ENCODE measurements around the gene ADCY1.

The ADCY1 gene

GRCh38 chr7:45644237-45644636 lies 70.1 kb downstream of the ADCY1 start:
- DNase-seq (ENCODE audit: extremely low read depth, low read depth), result no peak
- TF ChIP-seq, protein P1, sequence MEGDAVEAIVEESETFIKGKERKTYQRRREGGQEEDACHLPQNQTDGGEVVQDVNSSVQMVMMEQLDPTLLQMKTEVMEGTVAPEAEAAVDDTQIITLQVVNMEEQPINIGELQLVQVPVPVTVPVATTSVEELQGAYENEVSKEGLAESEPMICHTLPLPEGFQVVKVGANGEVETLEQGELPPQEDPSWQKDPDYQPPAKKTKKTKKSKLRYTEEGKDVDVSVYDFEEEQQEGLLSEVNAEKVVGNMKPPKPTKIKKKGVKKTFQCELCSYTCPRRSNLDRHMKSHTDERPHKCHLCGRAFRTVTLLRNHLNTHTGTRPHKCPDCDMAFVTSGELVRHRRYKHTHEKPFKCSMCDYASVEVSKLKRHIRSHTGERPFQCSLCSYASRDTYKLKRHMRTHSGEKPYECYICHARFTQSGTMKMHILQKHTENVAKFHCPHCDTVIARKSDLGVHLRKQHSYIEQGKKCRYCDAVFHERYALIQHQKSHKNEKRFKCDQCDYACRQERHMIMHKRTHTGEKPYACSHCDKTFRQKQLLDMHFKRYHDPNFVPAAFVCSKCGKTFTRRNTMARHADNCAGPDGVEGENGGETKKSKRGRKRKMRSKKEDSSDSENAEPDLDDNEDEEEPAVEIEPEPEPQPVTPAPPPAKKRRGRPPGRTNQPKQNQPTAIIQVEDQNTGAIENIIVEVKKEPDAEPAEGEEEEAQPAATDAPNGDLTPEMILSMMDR (IDR thresholded peaks at IDR 0.05; ENCODE audit: low read depth, low read length), result no peak

- TF ChIP-seq, protein P1 (IDR thresholded peaks at IDR 0.05; ENCODE audit: low read depth, low read length), result no peak
Measured at GRCh38 chr7:45645141-45645969, 71.2 kb downstream of the ADCY1 start.

DNA sequence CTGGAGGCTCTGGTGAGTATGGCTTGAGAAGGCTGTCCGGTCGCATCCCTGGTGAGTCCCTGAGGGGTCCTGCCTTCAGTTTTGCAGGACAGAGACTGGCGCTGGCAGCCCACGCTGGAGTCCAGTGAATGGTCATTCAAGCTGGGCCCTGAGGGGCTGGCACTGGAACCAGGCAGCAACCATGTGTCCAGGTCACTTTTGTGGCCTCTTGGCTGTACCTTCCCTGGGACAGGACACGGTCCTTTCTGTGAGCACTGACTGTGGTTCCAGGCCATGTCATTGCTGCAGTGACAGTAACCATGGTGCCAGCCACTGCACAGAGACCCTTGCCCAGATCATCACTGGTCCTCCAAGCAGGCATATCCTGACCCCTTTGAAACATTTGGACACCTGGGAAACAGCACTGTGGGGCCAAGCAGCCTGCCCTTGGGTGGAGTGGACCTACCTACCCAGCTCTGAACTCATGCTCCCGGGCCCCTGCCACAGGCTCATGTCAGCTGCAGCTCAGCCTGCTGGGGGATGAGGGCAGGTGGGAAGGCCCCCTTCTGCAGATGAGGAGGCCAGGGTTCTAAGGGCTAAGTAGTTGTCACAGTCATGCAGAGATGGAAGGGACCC lies 72.1 kb downstream of the ADCY1 start:
- DNase-seq (ENCODE audit: extremely low read depth, low read depth), result no peak
- TF ChIP-seq, protein P1 (IDR thresholded peaks at IDR 0.05; ENCODE audit: low read depth, low read length), result no peak

More at GRCh38 chr7:45645141-45645969, 71.2 kb downstream of the ADCY1 start:
- DNase-seq (ENCODE audit: extremely low read depth, low read depth), result no peak

DNA sequence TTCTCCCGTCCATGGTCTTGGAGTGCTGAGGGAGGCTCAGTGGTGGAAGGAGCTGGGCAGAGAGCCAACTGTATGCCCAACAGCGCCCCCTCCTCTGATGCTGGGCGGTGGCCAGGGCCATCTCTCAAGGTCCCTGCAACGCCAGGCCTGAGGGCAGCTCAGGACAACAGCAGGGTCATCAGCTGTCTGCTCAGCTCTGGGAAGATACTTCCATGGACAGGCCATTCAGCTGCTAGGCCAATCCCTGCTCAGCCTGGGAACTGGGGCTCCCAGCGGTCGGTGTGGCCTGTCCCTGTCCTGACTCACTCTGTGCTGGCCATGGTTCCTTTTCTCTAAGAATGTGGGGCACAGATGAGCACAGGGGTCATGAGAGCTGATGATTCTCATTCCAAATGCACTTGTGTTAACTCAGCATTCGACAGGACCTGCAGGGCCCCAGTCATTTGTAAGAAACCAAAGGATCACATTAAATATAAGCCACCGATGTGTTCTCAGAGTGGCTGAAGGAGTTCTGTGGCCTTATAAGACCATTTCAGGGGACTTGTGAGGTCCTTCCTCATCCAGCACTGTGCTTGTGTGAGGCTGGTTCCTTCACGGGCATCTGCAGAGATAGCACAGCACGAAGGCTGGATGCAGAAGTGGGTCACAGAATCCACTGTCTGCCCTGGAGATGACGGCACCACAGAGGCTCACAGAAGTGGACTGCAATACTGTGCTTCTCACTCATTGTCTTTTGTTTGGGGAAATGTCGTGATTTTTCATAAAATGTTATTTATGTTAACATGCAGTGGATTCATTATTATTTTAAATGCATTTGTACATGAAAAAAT lies 73.0 kb downstream of the ADCY1 start:
- TF ChIP-seq, protein P1 (IDR thresholded peaks at IDR 0.05; ENCODE audit: low read depth, low read length), result no peak
- DNase-seq (ENCODE audit: extremely low read depth, low read depth), result no peak

DNA sequence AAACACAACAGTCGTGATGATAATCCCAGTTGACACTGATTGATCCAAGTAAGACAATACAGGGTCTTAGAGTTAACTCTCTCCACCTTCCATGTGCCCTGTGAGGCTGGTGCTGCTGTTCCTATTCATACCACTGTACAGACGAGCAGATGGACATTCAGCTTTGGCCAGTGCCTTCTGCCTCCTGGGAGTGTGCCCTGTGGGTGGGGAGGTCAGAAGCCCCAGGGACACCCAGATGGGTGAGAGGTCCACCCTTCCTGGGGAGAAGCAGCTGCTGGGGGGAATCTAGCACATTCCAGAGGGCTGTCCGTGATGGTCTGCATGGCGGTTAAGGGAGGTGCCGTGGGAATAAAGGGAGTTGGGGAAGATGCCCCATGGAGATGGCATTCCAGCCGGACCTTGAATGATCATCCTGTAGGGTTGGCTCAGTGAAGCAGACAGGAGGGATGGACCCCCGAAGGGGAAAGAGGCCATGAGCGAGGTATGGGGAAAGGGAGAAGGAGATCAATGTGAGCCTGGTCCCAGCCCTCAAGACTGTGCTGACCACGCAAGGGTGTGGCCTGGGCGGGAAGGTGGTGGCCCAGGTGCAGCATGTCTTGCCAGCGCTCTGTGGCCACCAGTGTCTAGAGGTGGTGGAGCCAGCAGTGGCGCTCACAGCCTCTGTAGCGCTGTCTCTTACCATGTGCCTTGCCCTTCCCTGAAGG lies 74.0 kb downstream of the ADCY1 start:
- no peak for DNase-seq (ENCODE audit: extremely low read depth, low read depth)
- TF ChIP-seq, protein P1 (IDR thresholded peaks at IDR 0.05; ENCODE audit: low read depth, low read length), result no peak

DNA sequence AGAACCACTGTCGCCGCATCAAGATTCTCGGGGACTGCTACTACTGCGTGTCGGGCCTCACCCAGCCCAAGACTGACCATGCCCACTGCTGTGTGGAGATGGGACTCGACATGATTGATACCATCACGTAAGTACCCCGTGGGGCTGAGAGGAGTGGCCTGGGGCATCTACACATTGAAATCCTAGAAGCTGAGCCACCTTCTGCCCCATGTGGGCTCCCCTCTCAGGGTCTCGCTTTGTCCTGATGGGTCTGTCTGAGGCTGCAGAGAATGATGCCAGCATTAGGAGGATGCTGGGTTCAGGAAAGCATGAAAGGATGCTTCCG lies 74.5 kb downstream of the ADCY1 start:
- DNase-seq (ENCODE audit: extremely low read depth, low read depth), result no peak
- TF ChIP-seq, protein P1 (IDR thresholded peaks at IDR 0.05; ENCODE audit: low read depth, low read length), result no peak

Data from AG09319 (cell line).